GM12873 (cell line): ENCODE data around the gene SOS1.

Source experiments
- CTCF ChIP-seq: IDR thresholded peaks from 2 replicates; pipeline ENCODE4 v1.5.1; 2012; ENCODE audit warnings: low read depth, mild to moderate bottlenecking, moderate library complexity, low read length, control low read depth; ENCODE audit not compliant: insufficient read depth; ENCODE audit errors: missing control alignments

Gene SOS1

DNA sequence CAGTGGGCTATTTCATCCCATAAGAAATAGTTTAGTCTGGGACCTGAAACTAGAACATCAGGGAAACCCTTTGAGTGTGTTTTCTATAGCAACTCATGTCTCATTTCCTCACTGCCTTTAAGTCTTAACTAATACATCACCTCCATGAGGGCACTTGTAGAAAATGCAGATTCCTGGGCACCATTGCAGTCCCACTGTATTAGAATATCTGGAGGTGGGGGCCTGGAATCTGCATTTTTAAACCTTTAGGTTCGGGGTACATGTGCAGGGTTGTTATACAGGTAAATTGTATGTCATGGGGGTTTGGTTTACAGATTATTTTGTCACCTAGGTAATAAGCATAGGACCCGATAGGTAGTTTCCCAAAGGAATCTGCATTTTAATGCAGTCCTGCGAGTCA lies 143.8 kb downstream of the SOS1 start:
- no peak for TF ChIP-seq CTCF

DNA sequence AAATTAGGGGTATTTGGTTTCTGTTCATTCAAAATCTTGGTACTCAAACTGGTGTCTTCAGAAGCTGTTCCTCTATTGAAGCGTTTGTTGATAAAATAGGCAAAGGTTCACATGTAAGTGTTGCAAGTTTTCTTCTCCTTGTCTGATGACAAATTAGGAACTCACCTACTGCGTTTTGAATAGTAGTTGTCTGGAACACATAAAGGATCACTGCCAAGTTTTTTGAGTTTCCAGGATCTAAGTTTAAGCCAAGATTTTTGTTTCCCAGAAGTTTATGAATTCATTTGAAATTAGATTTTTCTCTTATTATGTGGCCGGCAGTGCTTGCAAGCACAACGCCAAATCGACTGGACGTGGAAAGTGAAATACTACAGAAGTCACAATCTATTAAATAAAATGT lies 145.8 kb downstream of the SOS1 start:
- TF ChIP-seq CTCF = no peak

DNA sequence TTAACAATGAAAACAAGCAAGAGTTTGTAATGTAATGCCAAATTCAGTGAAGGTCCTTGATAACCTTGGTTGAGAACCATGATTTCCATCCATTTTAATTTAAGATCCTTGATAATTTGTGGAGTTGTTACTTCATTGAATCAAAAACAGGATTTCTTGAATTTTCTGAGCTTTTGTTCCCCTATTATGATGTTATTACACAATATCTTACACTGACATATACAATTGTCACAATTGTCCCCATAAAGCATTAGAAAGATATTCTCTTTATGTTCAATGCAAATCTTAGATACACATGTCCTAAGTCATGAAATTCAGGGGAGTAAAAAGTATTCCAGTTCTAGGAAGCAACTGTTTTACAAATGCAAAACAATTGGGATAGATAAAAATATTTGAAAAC lies 147.6 kb downstream of the SOS1 start:
- no peak for TF ChIP-seq CTCF

- no peak for TF ChIP-seq CTCF
Observed at GRCh38 chr2:38971377-38971776, 149.5 kb downstream of the SOS1 start.

- TF ChIP-seq CTCF = no peak
Observed at GRCh38 chr2:38968021-38968420, 152.8 kb downstream of the SOS1 start.

- no peak for TF ChIP-seq CTCF
Observed at GRCh38 chr2:38966678-38967077, 154.2 kb downstream of the SOS1 start.

GRCh38 chr2:38966006-38966405 lies 154.8 kb downstream of the SOS1 start:
- no peak for TF ChIP-seq CTCF

DNA sequence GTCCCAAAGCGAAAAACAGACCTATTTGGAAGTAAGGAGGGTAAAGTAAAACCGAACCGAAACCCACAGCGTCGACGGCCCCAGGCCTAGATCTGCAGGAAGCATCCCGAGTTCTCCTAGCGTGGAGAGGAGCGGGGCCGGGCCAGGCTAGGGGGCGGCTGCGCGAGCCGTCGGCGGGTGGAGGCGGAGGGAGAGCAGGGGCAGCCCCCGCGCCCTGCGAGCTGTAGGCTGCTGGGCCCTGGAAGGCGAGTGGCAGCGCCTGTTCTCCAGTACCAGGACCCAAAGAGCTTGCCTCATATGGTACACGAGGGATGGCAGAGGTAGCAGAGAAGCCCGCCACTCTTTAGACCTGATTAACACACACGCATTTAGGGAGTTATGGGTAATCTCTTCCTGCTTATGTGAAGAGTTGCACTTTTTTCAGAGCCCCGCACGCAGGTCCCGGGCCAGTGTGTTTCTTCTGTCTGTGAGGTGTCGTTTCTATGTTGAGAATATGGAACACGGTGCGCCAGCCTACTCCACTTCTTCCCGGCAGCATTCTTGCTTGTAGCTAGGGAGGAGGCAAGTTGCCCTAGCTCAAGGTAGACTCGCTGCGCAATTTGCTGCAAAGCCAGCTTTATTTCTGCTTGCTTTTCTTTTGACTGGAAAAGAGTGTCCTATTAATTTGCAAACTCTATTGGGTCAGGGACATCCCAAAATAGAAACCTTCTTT lies 160.1 kb downstream of the SOS1 start:
- TF ChIP-seq CTCF = no peak
